Spleen (tissue), 11 donors: ENCODE data around the gene ETF1. TPM values are rescaled to one million over a fixed set of nuclear protein-coding genes. Genes with fewer than 3 reads are reported as not detected.

Experiments used
- DNase-seq: peaks from one replicate; pipeline ENCODE4 v3.0.0-alpha.2; 2020
- H3K27ac ChIP-seq, 8 donors: fragments of 200-600 bp; sonication (generic) in 7 of 8; 1 replicate in 4 of 8; 2 replicates in 4 of 8; pipeline versions ENCODE4 v1.5.0 to v1.8.0; 2016 to 2021; ENCODE audit warnings: inconsistent platforms in 4 of 8, mild to moderate bottlenecking in 4 of 8, moderate library complexity in 1 of 8
- H3K27me3 ChIP-seq, 7 donors: fragments of 200-600 bp; sonication (generic) in 6 of 7; replicated peaks in 1 of 7; 1 replicate in 4 of 7; 2 replicates in 3 of 7; pipeline versions ENCODE4 v1.5.0 to v1.8.0; 2016 to 2021; ENCODE audit warnings: inconsistent platforms in 3 of 7, mild to moderate bottlenecking in 1 of 7
- H3K36me3 ChIP-seq, 6 donors: fragments of 200-600 bp; sonication (generic) in 5 of 6; 1 replicate in 4 of 6; 2 replicates in 2 of 6; pipeline versions ENCODE4 v1.5.0 to v1.8.0; 2016 to 2021; ENCODE audit warnings: inconsistent platforms in 2 of 6
- H3K4me1 ChIP-seq, 6 donors: fragments of 200-600 bp; sonication (generic) in 5 of 6; 1 replicate in 3 of 6; 2 replicates in 3 of 6; pipeline versions ENCODE4 v1.5.0 to v1.8.0; 2016 to 2021; ENCODE audit warnings: inconsistent platforms in 3 of 6
- H3K4me3 ChIP-seq, 8 donors: fragments of 200-600 bp; sonication (generic) in 7 of 8; 1 replicate in 4 of 8; 2 replicates in 4 of 8; pipeline versions ENCODE4 v1.5.0 to v1.8.0; 2016 to 2021; ENCODE audit warnings: inconsistent platforms in 4 of 8, mild to moderate bottlenecking in 4 of 8, moderate library complexity in 2 of 8
- H3K9me3 ChIP-seq, 8 donors: fragments of 200-600 bp; sonication (generic) in 7 of 8; 1 replicate in 4 of 8; 2 replicates in 4 of 8; pipeline versions ENCODE4 v1.5.0 to v1.8.0; 2016 to 2021; ENCODE audit warnings: inconsistent platforms in 4 of 8
- POLR2A ChIP-seq, 3 donors: fragments of 450-650 bp; IDR thresholded peaks; one replicate each; pipeline ENCODE4 v1.5.1; 2017; ENCODE audit warnings: antibody characterized with exemption in 3 of 3, mild to moderate bottlenecking in 1 of 3
- POLR2AphosphoS5 ChIP-seq, 3 donors: sonication (generic); formaldehyde crosslinking; IDR thresholded peaks; one replicate each; pipeline ENCODE4 v1.5.1; 2017; ENCODE audit warnings: antibody characterized with exemption in 3 of 3
- WGBS, 5 donors: extraction: QIAGEN DNeasy Blood & Tissue Kit in 3 of 5; methylation state at CpG; one replicate each; pipeline versions ENCODE4 v1.1.5 to v1.1.7; 2013 to 2018; 5-methylcytosine and 5-hydroxymethylcytosine counted together
- intact Hi-C: fragments of 100-400 bp; cut with DNase I; formaldehyde crosslinking; loops from one replicate; pipeline ENCODE4 v1.15.0; 2023; ENCODE audit warnings: low total_unique reads
- polyA plus RNA-seq, 3 donors: library from polyadenylated mRNA; stranded (reverse); fragments of 200-250 nt; gene quantifications; one replicate each; pipeline ENCODE4 v1.2.1, GENCODE V29; 2013
- total RNA-seq, 7 donors: library from RNA; depleted of rRNA in 3 of 7; stranded (reverse); fragments of >200 nt in 3 of 7; fragmentation: NEBNext Ultra II Directional in 4 of 7; extraction: Animal tissue kit (Norgen Biotek cat#: 25700) in 4 of 7; gene quantifications; one replicate each; pipeline versions ENCODE4 v1.1.0 to v1.2.1, GENCODE V29; 2016 to 2021
- TF ChIP-seq, protein P1 (sequence below), 11 experiments: fragments of 200-600 bp in 7 of 11; fragments of 450-650 bp in 4 of 11; sonication (generic) in 4 of 11; IDR thresholded peaks in 8 of 11; conservative IDR thresholded peaks in 3 of 11; 1 replicate in 7 of 11; 2 replicates in 4 of 11; pipeline versions ENCODE4 v1.4.0 to v1.8.0; 2016 to 2021; ENCODE audit warnings: antibody characterized with exemption in 11 of 11, inconsistent platforms in 4 of 11, mild to moderate bottlenecking in 1 of 11
- donor health status: healthy with polysubstance abuse.
- donor health status: DM: no; HTN: no; CAD: no; lungs with moderate emphysema.
- donor health status: DM: no; HTN: no; CAD: no.
- donor health status: Bipolar disorder and iron deficiency.
- donor health status: healthy.
- donor health status: DM: no; HTN: no; CAD: no.
- donor health status: DM: yes; HTN: yes; CAD: no.

The ETF1 gene
- total and polyA plus RNA-seq, 10 donors: 21.3 to 78.8 (median 54.0) TPM

DNA sequence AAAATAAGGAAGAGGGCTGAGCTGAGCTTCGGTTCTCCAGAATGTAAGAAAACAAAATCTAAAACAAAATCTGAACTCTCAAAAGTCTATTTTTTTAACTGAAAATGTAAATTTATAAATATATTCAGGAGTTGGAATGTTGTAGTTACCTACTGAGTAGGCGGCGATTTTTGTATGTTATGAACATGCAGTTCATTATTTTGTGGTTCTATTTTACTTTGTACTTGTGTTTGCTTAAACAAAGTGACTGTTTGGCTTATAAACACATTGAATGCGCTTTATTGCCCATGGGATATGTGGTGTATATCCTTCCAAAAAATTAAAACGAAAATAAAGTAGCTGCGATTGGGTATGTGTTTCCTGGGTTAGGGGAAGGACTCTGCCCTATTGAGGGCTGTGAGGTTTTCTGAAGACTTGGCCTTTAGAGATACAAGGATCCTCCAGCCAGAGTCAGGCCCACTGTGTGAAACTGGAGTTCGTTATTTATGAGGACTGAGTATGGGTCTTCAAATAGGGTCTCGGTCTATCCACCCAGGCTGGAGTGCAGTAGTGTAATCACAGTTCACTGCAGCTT lies 74.0 kb downstream of the ETF1 start:
- Histone ChIP-seq H3K27me3 (peaks cover 0 to 19% (median 0%) of the 10 kb centered on the region in 7 donors), H3K4me1 (peaks cover 3 to 38% (median 24%) of the 10 kb centered on the region in 6 donors), H3K9me3 (no peaks in the 10 kb centered on the region), H3K4me3 (no peak overlapping the region), H3K27ac (no peak overlapping the region), H3K36me3 (peaks cover 0 to 13% (median 0%) of the 10 kb centered on the region in 6 donors)
- DNase-seq: no peak
- intact Hi-C loops: no loop called here
- 92 to 94% (median 93%) methylated on average over 7 to 8 of the region's 8 CpGs for WGBS, 5 donors
- TF ChIP-seq, protein P1, sequence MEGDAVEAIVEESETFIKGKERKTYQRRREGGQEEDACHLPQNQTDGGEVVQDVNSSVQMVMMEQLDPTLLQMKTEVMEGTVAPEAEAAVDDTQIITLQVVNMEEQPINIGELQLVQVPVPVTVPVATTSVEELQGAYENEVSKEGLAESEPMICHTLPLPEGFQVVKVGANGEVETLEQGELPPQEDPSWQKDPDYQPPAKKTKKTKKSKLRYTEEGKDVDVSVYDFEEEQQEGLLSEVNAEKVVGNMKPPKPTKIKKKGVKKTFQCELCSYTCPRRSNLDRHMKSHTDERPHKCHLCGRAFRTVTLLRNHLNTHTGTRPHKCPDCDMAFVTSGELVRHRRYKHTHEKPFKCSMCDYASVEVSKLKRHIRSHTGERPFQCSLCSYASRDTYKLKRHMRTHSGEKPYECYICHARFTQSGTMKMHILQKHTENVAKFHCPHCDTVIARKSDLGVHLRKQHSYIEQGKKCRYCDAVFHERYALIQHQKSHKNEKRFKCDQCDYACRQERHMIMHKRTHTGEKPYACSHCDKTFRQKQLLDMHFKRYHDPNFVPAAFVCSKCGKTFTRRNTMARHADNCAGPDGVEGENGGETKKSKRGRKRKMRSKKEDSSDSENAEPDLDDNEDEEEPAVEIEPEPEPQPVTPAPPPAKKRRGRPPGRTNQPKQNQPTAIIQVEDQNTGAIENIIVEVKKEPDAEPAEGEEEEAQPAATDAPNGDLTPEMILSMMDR (IDR thresholded peaks at IDR 0.05 in 8 of 11, conservative IDR thresholded peaks at IDR 0.05 in 3 of 11): no peak
- no peak for TF ChIP-seq POLR2A (IDR thresholded peaks at IDR 0.05)
- no peak for TF ChIP-seq POLR2AphosphoS5 (IDR thresholded peaks at IDR 0.05)

DNA sequence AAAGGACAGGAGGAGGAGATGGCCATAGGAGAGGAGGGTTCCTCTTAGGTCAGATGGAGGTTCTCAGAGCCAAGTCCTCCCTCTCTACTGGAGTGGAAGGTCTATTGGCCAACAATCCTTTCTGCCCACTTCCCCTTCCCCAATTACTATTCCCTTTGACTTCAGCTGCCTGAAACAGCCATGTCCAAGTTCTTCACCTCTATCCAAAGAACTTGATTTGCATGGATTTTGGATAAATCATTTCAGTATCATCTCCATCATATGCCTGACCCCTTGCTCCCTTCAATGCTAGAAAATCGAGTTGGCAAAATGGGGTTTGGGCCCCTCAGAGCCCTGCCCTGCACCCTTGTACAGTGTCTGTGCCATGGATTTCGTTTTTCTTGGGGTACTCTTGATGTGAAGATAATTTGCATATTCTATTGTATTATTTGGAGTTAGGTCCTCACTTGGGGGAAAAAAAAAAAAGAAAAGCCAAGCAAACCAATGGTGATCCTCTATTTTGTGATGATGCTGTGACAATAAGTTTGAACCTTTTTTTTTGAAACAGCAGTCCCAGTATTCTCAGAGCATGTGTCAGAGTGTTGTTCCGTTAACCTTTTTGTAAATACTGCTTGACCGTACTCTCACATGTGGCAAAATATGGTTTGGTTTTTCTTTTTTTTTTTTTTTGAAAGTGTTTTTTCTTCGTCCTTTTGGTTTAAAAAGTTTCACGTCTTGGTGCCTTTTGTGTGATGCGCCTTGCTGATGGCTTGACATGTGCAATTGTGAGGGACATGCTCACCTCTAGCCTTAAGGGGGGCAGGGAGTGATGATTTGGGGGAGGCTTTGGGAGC lies 74.7 kb downstream of the ETF1 start:
- Histone ChIP-seq H3K27me3 (peaks cover 0 to 19% (median 0%) of the 10 kb centered on the region in 7 donors), H3K4me3 (peak overlapping the region in 1 of 8 donors; percentile 93), H3K27ac (no peak overlapping the region), H3K9me3 (no peaks in the 10 kb centered on the region), H3K4me1 (peaks cover 5 to 45% (median 29%) of the 10 kb centered on the region in 6 donors), H3K36me3 (peaks cover 0 to 13% (median 0%) of the 10 kb centered on the region in 6 donors)
- 87 to 91% (median 87%) methylated on average over 7 of the region's 7 CpGs for WGBS, 5 donors
- DNase-seq: no peak
- intact Hi-C loops: no loop called here
- TF ChIP-seq POLR2AphosphoS5 (IDR thresholded peaks at IDR 0.05): peak in 1 of 3 donors; percentile 5
- no peak for TF ChIP-seq POLR2A (IDR thresholded peaks at IDR 0.05)

DNA sequence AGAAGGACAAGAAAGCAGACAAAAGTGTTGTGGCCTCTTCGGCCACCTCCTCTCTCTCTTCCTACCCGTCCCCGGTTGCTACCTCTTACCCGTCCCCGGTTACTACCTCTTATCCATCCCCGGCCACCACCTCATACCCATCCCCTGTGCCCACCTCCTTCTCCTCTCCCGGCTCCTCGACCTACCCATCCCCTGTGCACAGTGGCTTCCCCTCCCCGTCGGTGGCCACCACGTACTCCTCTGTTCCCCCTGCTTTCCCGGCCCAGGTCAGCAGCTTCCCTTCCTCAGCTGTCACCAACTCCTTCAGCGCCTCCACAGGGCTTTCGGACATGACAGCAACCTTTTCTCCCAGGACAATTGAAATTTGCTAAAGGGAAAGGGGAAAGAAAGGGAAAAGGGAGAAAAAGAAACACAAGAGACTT lies 75.3 kb downstream of the ETF1 start:
- TF ChIP-seq POLR2AphosphoS5 (IDR thresholded peaks at IDR 0.05): peak in 1 of 3 donors; percentile 3
- TF ChIP-seq, protein P1 (IDR thresholded peaks at IDR 0.05 in 8 of 11, conservative IDR thresholded peaks at IDR 0.05 in 3 of 11): no peak
- Histone ChIP-seq H3K4me3 (peak overlapping the region in 4 of 8 donors; percentile 64 to 93 (median 86)), H3K36me3 (peaks cover 0 to 13% (median 0%) of the 10 kb centered on the region in 6 donors), H3K9me3 (no peaks in the 10 kb centered on the region), H3K4me1 (peaks cover 7 to 52% (median 31%) of the 10 kb centered on the region in 6 donors), H3K27me3 (peaks cover 0 to 19% (median 0%) of the 10 kb centered on the region in 7 donors), H3K27ac (no peak overlapping the region)
- WGBS, 5 donors: 87 to 96% (median 90%) methylated on average over 14 of the region's 14 CpGs
- DNase-seq: peak; percentile 76
- intact Hi-C loops: no loop called here

DNA sequence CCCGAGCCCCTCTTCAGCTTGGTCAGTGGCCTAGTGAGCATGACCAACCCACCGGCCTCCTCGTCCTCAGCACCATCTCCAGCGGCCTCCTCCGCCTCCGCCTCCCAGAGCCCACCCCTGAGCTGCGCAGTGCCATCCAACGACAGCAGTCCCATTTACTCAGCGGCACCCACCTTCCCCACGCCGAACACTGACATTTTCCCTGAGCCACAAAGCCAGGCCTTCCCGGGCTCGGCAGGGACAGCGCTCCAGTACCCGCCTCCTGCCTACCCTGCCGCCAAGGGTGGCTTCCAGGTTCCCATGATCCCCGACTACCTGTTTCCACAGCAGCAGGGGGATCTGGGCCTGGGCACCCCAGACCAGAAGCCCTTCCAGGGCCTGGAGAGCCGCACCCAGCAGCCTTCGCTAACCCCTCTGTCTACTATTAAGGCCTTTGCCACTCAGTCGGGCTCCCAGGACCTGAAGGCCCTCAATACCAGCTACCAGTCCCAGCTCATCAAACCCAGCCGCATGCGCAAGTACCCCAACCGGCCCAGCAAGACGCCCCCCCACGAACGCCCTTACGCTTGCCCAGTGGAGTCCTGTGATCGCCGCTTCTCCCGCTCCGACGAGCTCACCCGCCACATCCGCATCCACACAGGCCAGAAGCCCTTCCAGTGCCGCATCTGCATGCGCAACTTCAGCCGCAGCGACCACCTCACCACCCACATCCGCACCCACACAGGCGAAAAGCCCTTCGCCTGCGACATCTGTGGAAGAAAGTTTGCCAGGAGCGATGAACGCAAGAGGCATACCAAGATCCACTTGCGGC lies 75.9 kb downstream of the ETF1 start:
- TF ChIP-seq POLR2AphosphoS5 (IDR thresholded peaks at IDR 0.05) (peak; percentile 29 to 77 (median 65)), POLR2A (IDR thresholded peaks at IDR 0.05) (no peak)
- TF ChIP-seq, protein P1 (IDR thresholded peaks at IDR 0.05 in 8 of 11, conservative IDR thresholded peaks at IDR 0.05 in 3 of 11): no peak
- WGBS, 5 donors: 96 to 97% (median 96%) methylated on average over 40 to 45 of the region's 45 CpGs
- Histone ChIP-seq H3K27me3 (peaks cover 0 to 19% (median 0%) of the 10 kb centered on the region in 7 donors), H3K9me3 (no peaks in the 10 kb centered on the region), H3K27ac (no peak overlapping the region), H3K4me3 (peak overlapping the region in 7 of 8 donors; percentile 64 to 93 (median 85)), H3K36me3 (peaks cover 0 to 13% (median 0%) of the 10 kb centered on the region in 6 donors), H3K4me1 (peaks cover 7 to 53% (median 31%) of the 10 kb centered on the region in 6 donors)
- DNase-seq: peak; percentile 82
- intact Hi-C loops: no loop called here
